HEK293 (cell line): ENCODE measurements around the gene PKIG.

ENCODE experiments used
- CTCF ChIA-PET: fragments of 350-600 bp; formaldehyde crosslinking; extraction: SDS; loops from one replicate; lab custom pipeline; 2021; ENCODE audit warnings: antibody characterized with exemption; lab: Yijun Ruan, JAX
- POLR2A ChIA-PET: fragments of 300-600 bp; formaldehyde crosslinking; extraction: SDS; loops from one replicate; lab custom pipeline; 2020; ENCODE audit warnings: antibody characterized with exemption, inconsistent platforms; lab: Yijun Ruan, JAX
- H3K27ac ChIP-seq: fragments of 200-500 bp; sonication (Bioruptor generic); 2 replicates; pipeline ENCODE4 v1.5.1; 2014; ENCODE audit warnings: low read depth, low read length, control low read depth, inconsistent platforms; ENCODE audit errors: extremely low read depth
- H3K36me3 ChIP-seq, 2 experiments: fragments of 200-500 bp in 1 of 2; sonication (Bioruptor generic) in 1 of 2; 1 replicate in 1 of 2; 2 replicates in 1 of 2; pipeline ENCODE4 v1.5.1; 2014 to 2017; ENCODE audit warnings: inconsistent platforms in 2 of 2, low read length in 2 of 2; ENCODE audit not compliant: control insufficient read depth in 2 of 2, insufficient read depth in 1 of 2
- H3K4me1 ChIP-seq: fragments of 200-500 bp; sonication (Bioruptor generic); 2 replicates; pipeline ENCODE4 v1.5.1; 2014; ENCODE audit warnings: mild to moderate bottlenecking, low read length, inconsistent platforms; ENCODE audit not compliant: control insufficient read depth, insufficient read depth
- H3K4me3 ChIP-seq: 2 replicates; pipeline ENCODE4 v1.5.1; 2011; ENCODE audit warnings: low read depth, mild to moderate bottlenecking, control low read depth, low read length, moderate library complexity
- H3K9me3 ChIP-seq: fragments of 200-500 bp; sonication (Bioruptor generic); 2 replicates; pipeline ENCODE4 v1.5.1; 2014; ENCODE audit warnings: low read depth, low read length, inconsistent platforms; ENCODE audit not compliant: control insufficient read depth, insufficient read depth
- GLI2 ChIP-seq: fragments of 450-650 bp; formaldehyde crosslinking; IDR thresholded peaks from 2 replicates; pipeline ENCODE4; 2017; ENCODE audit warnings: missing biosample characterization, missing genetic modification characterization, low read depth, borderline replicate concordance
- HOXD13 ChIP-seq: sonication (generic); formaldehyde crosslinking; IDR thresholded peaks from 2 replicates; pipeline ENCODE4 v1.8.0; 2022; ENCODE audit warnings: missing genetic modification reagents, borderline replicate concordance
- OVOL3 ChIP-seq: fragments of 450-650 bp; formaldehyde crosslinking; IDR thresholded peaks from 2 replicates; pipeline ENCODE4 v1.5.1; 2016; ENCODE audit warnings: missing biosample characterization, missing genetic modification characterization
- RBAK ChIP-seq: fragments of 450-650 bp; formaldehyde crosslinking; IDR thresholded peaks from 2 replicates; pipeline ENCODE4 v1.5.1; 2016; ENCODE audit warnings: missing biosample characterization, missing genetic modification characterization
- SCRT1 ChIP-seq: fragments of 450-650 bp; formaldehyde crosslinking; IDR thresholded peaks from 2 replicates; pipeline ENCODE4 v1.5.1; 2016; ENCODE audit warnings: missing biosample characterization, missing genetic modification characterization, borderline replicate concordance
- SCRT2 ChIP-seq: fragments of 450-650 bp; formaldehyde crosslinking; IDR thresholded peaks from 2 replicates; pipeline ENCODE4 v1.5.1; 2016; ENCODE audit warnings: missing biosample characterization, missing genetic modification characterization
- WT1 ChIP-seq: fragments of 450-650 bp; formaldehyde crosslinking; IDR thresholded peaks from 2 replicates; pipeline ENCODE4 v1.5.1; 2016; ENCODE audit warnings: missing biosample characterization, missing genetic modification characterization
- YY2 ChIP-seq: fragments of 450-650 bp; formaldehyde crosslinking; IDR thresholded peaks from 2 replicates; pipeline ENCODE4 v1.5.1; 2016; ENCODE audit warnings: missing biosample characterization, missing genetic modification characterization
- ZNF132 ChIP-seq: fragments of 450-650 bp; formaldehyde crosslinking; IDR thresholded peaks from 2 replicates; pipeline ENCODE4 v1.5.1; 2017; ENCODE audit warnings: missing biosample characterization, missing genetic modification characterization, borderline replicate concordance
- ZNF140 ChIP-seq: fragments of 450-650 bp; formaldehyde crosslinking; IDR thresholded peaks from 2 replicates; pipeline ENCODE4 v1.5.1; 2016; ENCODE audit warnings: missing biosample characterization, missing genetic modification characterization
- ZNF202 ChIP-seq: fragments of 450-650 bp; formaldehyde crosslinking; IDR thresholded peaks from 2 replicates; pipeline ENCODE4 v1.5.1; 2016; ENCODE audit warnings: missing biosample characterization, missing genetic modification characterization, borderline replicate concordance
- ZNF211 ChIP-seq: fragments of 450-650 bp; formaldehyde crosslinking; IDR thresholded peaks from 2 replicates; pipeline ENCODE4 v1.5.1; 2016; ENCODE audit warnings: low read depth, missing biosample characterization, missing genetic modification characterization
- ZNF354C ChIP-seq: fragments of 450-650 bp; formaldehyde crosslinking; IDR thresholded peaks from 2 replicates; pipeline ENCODE4 v1.5.1; 2016; ENCODE audit warnings: missing biosample characterization, missing genetic modification characterization, low read depth, borderline replicate concordance
- ZNF473 ChIP-seq: fragments of 450-650 bp; formaldehyde crosslinking; IDR thresholded peaks from 2 replicates; pipeline ENCODE4 v1.5.1; 2017; ENCODE audit warnings: missing biosample characterization, missing genetic modification characterization
- ZNF544 ChIP-seq: fragments of 450-650 bp; formaldehyde crosslinking; IDR thresholded peaks from 2 replicates; pipeline ENCODE4 v1.5.0; 2017; ENCODE audit warnings: missing biosample characterization, missing genetic modification characterization
- TF ChIP-seq, protein P1 (sequence below): fragments of 450-650 bp; formaldehyde crosslinking; IDR thresholded peaks from 2 replicates; pipeline ENCODE4 v1.5.1; 2016; ENCODE audit warnings: missing biosample characterization, missing genetic modification characterization, borderline replicate concordance
- TF ChIP-seq, protein P2 (sequence below): fragments of 450-650 bp; formaldehyde crosslinking; IDR thresholded peaks from 2 replicates; pipeline ENCODE4 v1.5.1; 2016; ENCODE audit warnings: missing biosample characterization, missing genetic modification characterization
- TF ChIP-seq, protein P3 (sequence below): fragments of 450-650 bp; formaldehyde crosslinking; IDR thresholded peaks from 2 replicates; pipeline ENCODE4 v1.5.1; 2016; ENCODE audit warnings: missing biosample characterization, missing genetic modification characterization
- TF ChIP-seq, protein P4 (sequence below): fragments of 450-650 bp; formaldehyde crosslinking; IDR thresholded peaks from 2 replicates; pipeline ENCODE4 v1.5.1; 2016; ENCODE audit warnings: missing biosample characterization, missing genetic modification characterization
- TF ChIP-seq, protein P5 (sequence below): fragments of 450-650 bp; formaldehyde crosslinking; IDR thresholded peaks from 2 replicates; pipeline ENCODE4 v1.5.1; 2016; ENCODE audit warnings: missing biosample characterization, missing genetic modification characterization
- TF ChIP-seq, protein P6 (sequence below): fragments of 450-650 bp; formaldehyde crosslinking; conservative IDR thresholded peaks from 2 replicates; pipeline ENCODE4 v1.5.1; 2016; ENCODE audit warnings: low read depth, missing biosample characterization, missing genetic modification characterization

PKIG gene

DNA sequence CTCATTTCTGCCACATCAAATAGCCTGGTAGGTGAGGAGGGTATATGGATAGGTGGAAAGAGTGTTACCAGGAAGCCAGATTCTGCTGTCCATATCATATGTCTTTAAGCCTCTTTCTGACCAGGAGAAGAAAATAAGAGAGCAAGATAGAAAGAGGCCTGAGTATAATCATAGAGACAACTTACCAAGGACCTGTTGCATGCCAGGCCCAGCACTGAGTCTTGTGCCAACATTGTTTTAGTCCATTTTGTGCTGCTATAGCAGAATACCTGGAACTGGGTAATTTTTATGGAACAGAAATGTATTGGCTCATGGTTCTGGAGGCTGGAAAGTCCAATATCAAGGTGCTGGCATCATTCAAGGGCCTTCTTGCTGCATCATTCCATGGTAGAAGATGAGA is 76.4 kb downstream of the PKIG start:
- no peaks in the 10 kb centered on the region for H3K36me3 ChIP-seq
- TF ChIP-seq OVOL3 (tag by site-specific recombination) (no peak), WT1 (tag by site-specific recombination) (no peak), RBAK (tag by site-specific recombination) (no peak), ZNF354C (no peak), SCRT1 (tag by site-specific recombination) (peak; percentile 57; the same call in 1 of the 2 replicates), SCRT2 (tag by site-specific recombination) (peak; percentile 83)
- TF ChIP-seq, protein P1, sequence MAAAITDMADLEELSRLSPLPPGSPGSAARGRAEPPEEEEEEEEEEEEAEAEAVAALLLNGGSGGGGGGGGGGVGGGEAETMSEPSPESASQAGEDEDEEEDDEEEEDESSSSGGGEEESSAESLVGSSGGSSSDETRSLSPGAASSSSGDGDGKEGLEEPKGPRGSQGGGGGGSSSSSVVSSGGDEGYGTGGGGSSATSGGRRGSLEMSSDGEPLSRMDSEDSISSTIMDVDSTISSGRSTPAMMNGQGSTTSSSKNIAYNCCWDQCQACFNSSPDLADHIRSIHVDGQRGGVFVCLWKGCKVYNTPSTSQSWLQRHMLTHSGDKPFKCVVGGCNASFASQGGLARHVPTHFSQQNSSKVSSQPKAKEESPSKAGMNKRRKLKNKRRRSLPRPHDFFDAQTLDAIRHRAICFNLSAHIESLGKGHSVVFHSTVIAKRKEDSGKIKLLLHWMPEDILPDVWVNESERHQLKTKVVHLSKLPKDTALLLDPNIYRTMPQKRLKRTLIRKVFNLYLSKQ (tag by site-specific recombination) = no peak
- POLR2A ChIA-PET = no interaction called here
- no peak overlapping the region for H3K4me3 ChIP-seq
- no peaks in the 10 kb centered on the region for H3K4me1 ChIP-seq
- CTCF ChIA-PET = no interaction called here
- no peak overlapping the region for H3K27ac ChIP-seq
- H3K9me3 ChIP-seq = no peaks in the 10 kb centered on the region

DNA sequence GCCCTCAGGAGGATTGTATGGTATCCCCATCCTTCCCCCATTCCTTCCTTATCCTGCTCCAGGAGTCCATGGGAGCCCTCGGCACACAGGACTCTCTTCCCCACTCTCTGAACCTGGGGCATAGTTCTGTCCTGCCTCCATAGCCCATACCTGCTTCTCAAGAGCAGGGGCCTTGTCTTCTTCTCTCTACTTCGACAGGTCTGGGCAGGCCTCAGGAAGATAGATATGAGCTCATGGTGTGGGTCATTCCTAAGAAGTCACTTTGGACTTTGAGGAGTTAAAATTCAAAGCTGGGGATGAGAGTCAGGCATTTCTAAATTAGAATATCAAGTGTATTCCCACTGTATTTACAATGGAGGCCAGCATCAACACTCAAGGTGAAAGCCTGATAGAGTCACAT is 77.6 kb downstream of the PKIG start:
- H3K36me3 ChIP-seq = no peaks in the 10 kb centered on the region
- POLR2A ChIA-PET = no interaction called here
- H3K9me3 ChIP-seq = no peaks in the 10 kb centered on the region
- CTCF ChIA-PET = interaction anchor here (0.9 kb wide), 1 partner anchor 24 kb away, joined by 6 read pairs; no protein-coding TSS in a partner anchor
- no peak overlapping the region for H3K27ac ChIP-seq
- no peak overlapping the region for H3K4me3 ChIP-seq
- no peaks in the 10 kb centered on the region for H3K4me1 ChIP-seq
- no peak for TF ChIP-seq YY2 (tag by site-specific recombination)
- TF ChIP-seq ZNF132 (tag by site-specific recombination) = no peak
- no peak for TF ChIP-seq GLI2 (tag by site-specific recombination)
- TF ChIP-seq, protein P2, sequence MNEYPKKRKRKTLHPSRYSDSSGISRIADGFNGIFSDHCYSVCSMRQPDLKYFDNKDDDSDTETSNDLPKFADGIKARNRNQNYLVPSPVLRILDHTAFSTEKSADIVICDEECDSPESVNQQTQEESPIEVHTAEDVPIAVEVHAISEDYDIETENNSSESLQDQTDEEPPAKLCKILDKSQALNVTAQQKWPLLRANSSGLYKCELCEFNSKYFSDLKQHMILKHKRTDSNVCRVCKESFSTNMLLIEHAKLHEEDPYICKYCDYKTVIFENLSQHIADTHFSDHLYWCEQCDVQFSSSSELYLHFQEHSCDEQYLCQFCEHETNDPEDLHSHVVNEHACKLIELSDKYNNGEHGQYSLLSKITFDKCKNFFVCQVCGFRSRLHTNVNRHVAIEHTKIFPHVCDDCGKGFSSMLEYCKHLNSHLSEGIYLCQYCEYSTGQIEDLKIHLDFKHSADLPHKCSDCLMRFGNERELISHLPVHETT (tag by site-specific recombination) = no peak
- no peak for TF ChIP-seq ZNF140
- TF ChIP-seq, protein P3, sequence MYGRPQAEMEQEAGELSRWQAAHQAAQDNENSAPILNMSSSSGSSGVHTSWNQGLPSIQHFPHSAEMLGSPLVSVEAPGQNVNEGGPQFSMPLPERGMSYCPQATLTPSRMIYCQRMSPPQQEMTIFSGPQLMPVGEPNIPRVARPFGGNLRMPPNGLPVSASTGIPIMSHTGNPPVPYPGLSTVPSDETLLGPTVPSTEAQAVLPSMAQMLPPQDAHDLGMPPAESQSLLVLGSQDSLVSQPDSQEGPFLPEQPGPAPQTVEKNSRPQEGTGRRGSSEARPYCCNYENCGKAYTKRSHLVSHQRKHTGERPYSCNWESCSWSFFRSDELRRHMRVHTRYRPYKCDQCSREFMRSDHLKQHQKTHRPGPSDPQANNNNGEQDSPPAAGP (tag by site-specific recombination) = no peak
- TF ChIP-seq, protein P4, sequence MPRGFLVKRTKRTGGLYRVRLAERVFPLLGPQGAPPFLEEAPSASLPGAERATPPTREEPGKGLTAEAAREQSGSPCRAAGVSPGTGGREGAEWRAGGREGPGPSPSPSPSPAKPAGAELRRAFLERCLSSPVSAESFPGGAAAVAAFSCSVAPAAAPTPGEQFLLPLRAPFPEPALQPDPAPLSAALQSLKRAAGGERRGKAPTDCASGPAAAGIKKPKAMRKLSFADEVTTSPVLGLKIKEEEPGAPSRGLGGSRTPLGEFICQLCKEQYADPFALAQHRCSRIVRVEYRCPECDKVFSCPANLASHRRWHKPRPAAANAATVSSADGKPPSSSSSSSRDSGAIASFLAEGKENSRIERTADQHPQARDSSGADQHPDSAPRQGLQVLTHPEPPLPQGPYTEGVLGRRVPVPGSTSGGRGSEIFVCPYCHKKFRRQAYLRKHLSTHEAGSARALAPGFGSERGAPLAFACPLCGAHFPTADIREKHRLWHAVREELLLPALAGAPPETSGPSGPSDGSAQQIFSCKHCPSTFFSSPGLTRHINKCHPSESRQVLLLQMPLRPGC (tag by site-specific recombination) = no peak
- TF ChIP-seq HOXD13 (CRISPR knock-in tag) = no peak
- no peak for TF ChIP-seq ZNF202 (tag by site-specific recombination)
- no peak for TF ChIP-seq ZNF211 (tag by site-specific recombination)
- no peak for TF ChIP-seq ZNF473
- TF ChIP-seq, protein P5, sequence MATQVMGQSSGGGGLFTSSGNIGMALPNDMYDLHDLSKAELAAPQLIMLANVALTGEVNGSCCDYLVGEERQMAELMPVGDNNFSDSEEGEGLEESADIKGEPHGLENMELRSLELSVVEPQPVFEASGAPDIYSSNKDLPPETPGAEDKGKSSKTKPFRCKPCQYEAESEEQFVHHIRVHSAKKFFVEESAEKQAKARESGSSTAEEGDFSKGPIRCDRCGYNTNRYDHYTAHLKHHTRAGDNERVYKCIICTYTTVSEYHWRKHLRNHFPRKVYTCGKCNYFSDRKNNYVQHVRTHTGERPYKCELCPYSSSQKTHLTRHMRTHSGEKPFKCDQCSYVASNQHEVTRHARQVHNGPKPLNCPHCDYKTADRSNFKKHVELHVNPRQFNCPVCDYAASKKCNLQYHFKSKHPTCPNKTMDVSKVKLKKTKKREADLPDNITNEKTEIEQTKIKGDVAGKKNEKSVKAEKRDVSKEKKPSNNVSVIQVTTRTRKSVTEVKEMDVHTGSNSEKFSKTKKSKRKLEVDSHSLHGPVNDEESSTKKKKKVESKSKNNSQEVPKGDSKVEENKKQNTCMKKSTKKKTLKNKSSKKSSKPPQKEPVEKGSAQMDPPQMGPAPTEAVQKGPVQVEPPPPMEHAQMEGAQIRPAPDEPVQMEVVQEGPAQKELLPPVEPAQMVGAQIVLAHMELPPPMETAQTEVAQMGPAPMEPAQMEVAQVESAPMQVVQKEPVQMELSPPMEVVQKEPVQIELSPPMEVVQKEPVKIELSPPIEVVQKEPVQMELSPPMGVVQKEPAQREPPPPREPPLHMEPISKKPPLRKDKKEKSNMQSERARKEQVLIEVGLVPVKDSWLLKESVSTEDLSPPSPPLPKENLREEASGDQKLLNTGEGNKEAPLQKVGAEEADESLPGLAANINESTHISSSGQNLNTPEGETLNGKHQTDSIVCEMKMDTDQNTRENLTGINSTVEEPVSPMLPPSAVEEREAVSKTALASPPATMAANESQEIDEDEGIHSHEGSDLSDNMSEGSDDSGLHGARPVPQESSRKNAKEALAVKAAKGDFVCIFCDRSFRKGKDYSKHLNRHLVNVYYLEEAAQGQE (tag by site-specific recombination) = no peak
- TF ChIP-seq, protein P6, sequence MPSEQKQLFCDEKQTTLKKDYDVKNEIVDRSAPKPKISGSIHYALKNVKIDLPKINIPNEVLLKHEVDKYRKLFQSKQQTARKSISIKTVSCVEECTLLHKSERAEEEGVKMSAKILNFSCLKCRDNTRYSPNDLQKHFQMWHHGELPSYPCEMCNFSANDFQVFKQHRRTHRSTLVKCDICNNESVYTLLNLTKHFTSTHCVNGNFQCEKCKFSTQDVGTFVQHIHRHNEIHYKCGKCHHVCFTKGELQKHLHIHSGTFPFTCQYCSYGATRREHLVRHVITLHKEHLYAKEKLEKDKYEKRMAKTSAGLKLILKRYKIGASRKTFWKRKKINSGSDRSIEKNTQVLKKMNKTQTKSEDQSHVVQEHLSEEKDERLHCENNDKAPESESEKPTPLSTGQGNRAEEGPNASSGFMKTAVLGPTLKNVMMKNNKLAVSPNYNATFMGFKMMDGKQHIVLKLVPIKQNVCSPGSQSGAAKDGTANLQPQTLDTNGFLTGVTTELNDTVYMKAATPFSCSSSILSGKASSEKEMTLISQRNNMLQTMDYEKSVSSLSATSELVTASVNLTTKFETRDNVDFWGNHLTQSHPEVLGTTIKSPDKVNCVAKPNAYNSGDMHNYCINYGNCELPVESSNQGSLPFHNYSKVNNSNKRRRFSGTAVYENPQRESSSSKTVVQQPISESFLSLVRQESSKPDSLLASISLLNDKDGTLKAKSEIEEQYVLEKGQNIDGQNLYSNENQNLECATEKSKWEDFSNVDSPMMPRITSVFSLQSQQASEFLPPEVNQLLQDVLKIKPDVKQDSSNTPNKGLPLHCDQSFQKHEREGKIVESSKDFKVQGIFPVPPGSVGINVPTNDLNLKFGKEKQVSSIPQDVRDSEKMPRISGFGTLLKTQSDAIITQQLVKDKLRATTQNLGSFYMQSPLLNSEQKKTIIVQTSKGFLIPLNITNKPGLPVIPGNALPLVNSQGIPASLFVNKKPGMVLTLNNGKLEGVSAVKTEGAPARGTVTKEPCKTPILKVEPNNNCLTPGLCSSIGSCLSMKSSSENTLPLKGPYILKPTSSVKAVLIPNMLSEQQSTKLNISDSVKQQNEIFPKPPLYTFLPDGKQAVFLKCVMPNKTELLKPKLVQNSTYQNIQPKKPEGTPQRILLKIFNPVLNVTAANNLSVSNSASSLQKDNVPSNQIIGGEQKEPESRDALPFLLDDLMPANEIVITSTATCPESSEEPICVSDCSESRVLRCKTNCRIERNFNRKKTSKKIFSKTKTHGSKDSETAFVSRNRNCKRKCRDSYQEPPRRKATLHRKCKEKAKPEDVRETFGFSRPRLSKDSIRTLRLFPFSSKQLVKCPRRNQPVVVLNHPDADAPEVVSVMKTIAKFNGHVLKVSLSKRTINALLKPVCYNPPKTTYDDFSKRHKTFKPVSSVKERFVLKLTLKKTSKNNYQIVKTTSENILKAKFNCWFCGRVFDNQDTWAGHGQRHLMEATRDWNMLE (tag by site-specific recombination) = no peak
- no peak for TF ChIP-seq ZNF544 (tag by site-specific recombination)
